AG20443 (cell line): ENCODE measurements around the gene PRKAB1.
"Not testable (repeated sequence)": the region's sequence is repeated elsewhere in the genome, so short reads cannot be mapped to it uniquely, and the experiment has no call there.

ENCODE experiments used
- DNase-seq: peaks from one replicate; pipeline ENCODE4 v3.0.0; 2012; ENCODE audit warnings: low spot score, mixed read lengths

Gene PRKAB1

DNA sequence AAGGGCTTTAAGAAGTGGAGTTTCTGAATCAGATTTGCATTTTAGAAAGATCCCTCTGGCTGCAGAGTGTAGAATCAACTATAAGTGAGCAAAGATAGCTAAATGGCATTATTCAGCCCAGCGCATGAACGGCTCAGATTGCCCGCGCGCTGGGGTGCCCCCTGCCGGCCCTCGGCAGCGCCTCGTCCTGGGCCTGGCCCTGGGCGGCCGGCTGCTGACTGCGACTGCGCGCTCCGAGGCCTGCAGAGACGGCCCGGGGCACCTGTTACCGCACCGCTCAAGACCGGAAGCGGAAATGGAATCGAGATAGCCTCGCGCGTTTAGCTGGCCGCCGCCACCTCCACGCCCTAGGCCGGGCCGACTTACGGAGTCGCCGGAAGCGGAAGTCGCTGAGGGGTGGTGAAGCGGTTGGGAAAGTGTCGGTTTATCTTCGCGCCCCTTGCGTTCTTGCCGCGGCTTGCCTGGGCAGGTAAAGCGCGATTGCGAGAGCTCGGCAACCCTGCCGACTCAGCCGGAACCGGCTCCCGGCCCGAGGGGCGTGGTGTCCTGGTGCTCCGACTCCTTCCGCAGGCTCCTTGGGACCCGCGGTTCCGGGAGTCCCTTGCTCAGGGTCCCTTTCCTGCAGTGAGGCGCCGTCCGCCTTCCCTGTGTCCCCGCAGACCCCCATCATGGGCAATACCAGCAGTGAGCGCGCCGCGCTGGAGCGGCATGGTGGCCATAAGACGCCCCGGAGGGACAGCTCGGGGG is at the start of gene PRKAB1:
TSS of gene PRKAB1 (plus strand) at position 557 of the 747 bp plus-strand sequence. CDS start at position 669, 112 bp downstream.
- DNase-seq = peak; percentile 100

DNA sequence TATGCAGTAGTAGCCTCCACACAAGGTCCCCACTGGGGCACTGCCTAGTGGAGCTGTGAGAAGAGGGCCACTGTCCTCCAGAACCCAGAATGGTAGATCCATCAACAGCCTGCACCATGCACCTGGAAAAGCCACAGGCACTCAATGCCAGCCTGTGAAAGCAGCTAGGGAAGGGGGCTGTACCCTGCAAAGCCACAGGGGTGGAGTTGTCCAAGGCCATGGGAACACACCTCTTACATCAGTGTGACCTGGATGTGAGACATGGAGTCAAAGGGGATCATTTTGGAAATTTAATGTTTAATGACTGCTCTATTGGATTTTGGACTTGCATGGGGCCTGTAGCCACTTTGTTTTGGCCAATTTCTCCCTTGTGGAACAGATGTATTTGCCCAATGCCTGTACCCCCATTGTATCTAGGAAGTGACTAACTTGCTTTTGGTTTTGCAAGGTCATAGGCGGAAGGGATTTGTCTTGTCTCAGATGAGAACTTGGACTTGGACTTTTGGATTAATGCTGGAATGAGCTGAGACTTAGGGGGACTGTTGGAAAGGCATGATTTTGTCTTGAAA is 49.5 kb upstream of the PRKAB1 start:
- DNase-seq = not testable (repeated sequence)

DNA sequence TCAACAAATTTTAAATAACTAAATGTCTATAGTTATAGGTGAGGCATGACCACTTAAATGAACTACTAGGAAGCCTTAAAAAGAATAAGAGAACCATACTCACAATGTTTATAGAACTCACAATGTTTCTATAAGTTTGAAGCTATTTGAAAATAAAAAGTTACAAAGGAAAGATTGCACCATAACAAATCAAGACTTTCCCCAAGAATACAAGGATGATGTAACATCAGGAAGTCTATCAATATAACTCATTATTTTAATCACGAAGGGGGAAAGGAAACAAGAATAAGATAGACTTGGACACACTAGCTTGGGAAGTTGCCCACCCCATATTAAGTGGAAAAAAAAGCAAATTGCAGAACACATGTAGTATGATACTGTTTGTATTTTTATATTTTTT is 47.4 kb upstream of the PRKAB1 start:
- no peak for DNase-seq

GRCh38 chr12:119621878-119622277 is 46.1 kb upstream of the PRKAB1 start:
- DNase-seq = no peak

GRCh38 chr12:119624966-119625365 is 43.0 kb upstream of the PRKAB1 start:
- DNase-seq = no peak

DNA sequence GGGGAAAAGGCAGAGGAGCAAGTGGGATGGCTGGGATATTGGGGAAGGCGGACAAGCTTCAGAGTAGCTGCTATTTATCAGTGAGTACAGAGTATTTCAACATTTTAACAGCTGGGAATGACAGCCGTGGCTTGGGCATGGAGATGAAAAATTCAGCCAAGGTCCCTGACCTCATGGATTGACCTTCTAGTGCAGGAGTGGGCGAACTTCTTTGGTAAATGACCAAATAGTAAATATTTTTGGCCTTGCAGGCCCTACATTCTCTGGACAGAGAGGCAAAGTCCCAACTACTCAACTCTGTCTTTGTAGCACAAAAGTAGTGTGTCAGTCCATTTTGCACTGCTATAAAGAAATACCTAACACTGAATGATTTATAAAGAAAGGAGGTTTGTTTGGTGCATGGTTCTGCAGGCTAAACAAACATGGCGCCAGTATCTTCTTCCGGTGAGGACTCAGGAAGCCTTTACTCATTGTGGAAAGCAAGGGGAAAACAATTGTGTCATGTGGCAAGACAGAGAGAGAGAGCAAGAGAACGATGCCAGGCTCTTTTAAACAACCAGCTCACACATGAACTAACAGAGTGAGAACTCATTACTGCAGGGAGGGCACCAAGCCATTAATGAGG is 40.8 kb upstream of the PRKAB1 start:
- no peak for DNase-seq

DNA sequence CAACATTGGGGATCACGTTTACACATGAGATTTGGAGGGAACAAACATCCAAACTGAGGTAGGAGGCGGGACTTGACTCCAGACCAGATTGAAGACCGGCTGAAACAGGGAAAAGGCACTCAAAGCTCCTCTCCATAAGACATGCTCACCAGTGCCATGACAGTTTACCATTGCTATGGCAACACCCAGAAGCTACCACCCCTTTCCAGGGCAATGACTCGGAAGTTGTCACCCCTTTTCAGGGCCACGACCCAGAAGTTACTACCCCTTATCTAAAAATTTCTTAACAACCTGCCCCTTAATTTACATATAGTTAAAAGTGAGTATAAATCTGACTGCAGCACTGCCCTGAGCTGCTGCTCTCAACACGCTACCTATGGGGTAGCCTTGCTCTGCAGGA is 40.2 kb upstream of the PRKAB1 start:
- DNase-seq = no peak

DNA sequence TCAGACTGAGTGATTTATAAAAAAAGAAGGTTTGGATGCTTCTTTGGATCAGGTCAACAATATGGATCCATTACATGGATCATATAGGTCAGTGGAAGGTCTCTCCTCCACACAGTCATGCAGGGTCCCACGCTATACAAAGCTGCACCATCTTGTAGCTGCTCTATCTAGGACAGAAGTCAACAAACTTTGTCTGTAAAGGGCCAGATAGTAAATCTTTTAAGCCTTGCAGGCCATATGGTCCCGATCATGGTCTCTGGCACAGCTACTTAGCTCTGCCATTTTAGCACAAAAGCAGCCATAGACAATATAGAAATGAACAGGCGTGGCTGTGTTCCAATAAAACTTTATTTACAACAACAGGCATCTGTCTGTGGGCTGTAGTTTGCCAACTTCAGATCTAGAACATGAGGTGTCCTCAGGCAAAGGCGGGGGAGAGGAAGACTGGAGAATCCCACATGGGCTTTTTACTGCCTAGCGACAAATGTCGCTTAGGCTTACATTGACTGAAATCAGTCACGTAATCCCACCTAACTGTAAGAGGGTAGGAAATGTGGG is 37.6 kb upstream of the PRKAB1 start:
- no peak for DNase-seq

DNA sequence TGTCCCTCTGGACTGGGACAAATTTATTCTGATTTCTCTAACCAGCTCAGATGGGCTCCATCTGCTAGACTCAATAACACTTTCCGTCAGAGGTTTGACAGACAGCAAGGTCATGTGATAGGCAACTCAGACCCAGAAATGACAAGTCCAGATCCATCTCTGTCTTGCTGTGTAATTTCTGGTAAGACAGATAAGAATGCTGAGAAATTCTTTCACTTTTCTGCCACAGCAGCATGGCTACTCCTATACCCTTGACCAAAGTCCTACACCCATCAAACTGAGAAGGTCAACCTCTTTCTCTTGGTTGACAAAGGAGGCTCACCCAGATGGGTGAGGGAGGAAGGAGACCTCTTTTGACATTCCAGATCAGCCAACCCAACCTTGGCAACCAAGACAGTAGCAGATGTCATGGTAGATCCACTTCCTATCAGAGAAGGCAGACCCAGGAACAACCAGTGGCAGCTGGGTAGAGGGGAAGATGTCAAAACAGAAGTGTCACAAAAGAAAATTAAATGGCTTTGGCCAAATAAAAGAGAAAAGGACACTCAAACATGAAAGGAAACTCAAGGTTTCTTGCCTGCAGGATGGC is 36.9 kb upstream of the PRKAB1 start:
- no peak for DNase-seq

DNA sequence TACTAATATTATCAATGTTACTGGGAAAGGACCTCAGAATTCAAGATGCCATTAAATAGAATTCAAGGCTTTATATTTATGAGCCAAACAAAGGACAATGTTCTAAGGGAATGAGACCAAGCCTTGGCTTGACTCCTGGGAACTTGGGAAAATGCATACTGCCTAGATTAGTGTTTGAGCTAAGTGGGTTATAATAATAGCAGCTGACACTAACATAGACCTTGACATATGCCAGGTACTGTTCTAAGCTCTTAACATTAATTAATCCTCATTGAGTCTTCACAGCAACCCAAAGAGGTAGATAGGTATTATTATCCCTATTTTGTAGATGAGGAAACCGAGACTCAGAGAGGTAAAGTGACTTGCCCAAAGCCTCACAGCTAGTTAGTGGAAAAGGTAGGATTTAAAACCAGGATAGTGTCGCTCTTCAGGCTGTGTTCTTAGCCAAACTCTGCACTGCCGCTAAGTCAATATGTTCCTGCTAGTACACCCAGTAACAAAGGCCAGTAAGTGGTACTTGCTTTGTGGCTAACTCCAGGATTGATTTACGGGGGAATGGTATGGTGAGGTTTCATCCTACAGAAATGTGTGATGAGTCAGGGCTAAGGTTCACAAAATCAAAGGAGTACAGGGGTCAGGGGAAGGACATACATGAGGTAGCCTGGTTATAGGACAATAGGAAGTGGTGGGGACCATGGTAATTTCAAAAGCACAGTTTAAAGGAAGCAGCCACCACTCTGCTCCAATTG is 35.8 kb upstream of the PRKAB1 start:
- DNase-seq = no peak

DNA sequence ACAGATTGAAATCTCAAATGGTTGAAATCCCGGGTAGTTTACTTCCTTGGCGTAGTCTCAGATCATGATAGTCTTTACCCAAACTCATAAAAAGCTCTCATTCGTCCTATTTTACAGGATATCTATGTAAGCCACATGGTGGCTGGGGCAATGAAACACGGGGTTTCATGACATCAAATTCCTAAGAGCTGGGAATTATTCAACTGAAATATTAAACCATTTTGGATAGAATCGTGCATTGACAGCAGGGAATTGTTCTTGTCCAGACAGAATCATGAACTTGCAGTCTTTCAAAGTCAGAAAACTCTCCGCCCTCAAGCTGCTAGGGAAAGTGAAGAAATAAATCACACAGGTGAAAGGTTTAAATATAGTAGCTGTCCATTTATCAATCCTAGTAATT is 33.2 kb upstream of the PRKAB1 start:
- no peak for DNase-seq

- DNase-seq = no peak
Observed at GRCh38 chr12:119642986-119643385, 24.9 kb upstream of the PRKAB1 start.

GRCh38 chr12:119644930-119645329 is 23.0 kb upstream of the PRKAB1 start:
- DNase-seq = no peak

- DNase-seq = no peak
Observed at GRCh38 chr12:119645535-119646059, 22.3 kb upstream of the PRKAB1 start.

GRCh38 chr12:119649202-119649808 is 18.6 kb upstream of the PRKAB1 start:
- DNase-seq = peak; percentile 45

DNA sequence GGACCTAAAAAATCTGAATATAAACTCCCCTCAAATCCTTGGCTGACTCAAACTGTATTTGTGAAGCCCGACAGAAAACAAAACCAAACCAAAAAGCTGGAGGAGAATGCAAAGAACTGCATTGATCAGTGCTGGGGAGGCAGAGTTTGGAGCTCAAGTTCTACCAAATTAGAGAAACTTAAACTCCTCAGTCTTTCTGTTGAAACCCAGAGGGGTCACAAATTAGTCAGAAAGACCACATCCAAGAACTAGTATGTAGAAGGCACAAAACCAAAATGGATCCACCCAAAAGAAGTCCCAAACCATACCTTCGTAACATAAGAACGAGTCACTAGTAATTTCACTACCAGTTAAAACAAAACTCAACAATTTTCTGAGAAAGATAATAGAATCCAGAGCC is 15.3 kb upstream of the PRKAB1 start:
- DNase-seq = no peak

- DNase-seq = not testable (repeated sequence)
Observed at GRCh38 chr12:119657001-119657400, 10.9 kb upstream of the PRKAB1 start.

GRCh38 chr12:119658166-119658565 is 9.8 kb upstream of the PRKAB1 start:
- not testable (repeated sequence) for DNase-seq

DNA sequence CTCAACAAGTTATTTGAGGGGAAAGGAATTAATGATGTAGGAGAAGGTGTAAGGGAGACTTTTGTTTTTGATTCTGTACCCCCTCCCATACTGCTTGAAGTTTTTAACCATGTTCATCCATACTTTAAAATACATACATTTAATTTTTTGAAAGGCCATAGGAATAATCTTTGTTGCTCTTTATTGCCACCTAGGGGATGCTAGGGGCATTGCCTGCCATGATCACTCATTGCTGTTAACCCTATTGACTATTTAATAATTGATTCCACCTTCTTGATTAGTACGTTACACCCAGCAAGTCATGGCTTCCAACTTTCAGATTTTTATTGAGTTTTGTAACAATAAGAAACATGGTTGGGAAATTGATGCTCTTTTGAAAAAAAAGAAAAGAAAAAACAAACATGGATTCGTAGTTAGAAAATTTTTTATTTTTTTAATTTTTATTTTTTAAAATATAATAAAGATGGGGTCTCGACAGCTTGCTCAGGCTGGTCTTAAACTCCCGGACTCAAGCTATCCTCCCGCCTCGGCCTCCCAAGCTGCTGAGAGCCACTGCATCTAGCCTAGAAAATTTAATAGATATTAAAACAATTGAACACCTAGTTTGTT is 8.5 kb upstream of the PRKAB1 start:
- peak; percentile 63 for DNase-seq

GRCh38 chr12:119660076-119660475 is 7.9 kb upstream of the PRKAB1 start:
- no peak for DNase-seq

- DNase-seq = no peak
Observed at GRCh38 chr12:119661882-119662281, 6.1 kb upstream of the PRKAB1 start.
